ENCODE measurements around the gene ACTL6B. TPM values are rescaled to one million over a fixed set of nuclear protein-coding genes. Genes with fewer than 3 reads are reported as not detected.

ACTL6B gene
- polyA plus RNA-seq, 3 donors, result not detected

DNA sequence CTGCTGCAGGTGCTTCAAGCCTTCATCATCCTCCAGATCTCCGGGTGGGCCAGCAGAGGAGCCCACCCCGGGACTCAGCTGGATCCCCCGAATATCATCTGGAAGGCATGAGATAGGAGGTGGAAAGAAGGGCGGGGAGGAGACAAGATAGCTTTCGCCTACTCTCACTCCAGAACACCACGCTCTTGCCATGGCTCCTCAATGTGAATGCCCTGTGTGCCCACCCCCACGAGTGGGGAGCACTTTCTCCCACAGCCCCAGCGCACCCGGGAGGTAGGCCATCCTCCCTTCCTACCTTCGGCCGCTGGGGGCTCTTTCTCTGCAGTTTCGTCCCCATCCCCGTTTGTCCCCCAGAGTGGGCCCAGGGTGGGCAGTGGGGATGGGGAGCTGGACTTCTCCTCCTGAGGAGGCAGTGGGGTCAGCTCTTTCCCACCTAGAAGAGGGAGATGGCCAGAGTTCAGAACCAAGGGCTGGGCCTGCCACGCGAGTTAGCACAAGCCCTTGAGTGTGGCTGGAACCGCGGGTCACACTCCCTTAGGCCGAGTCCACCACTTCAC, 28.9 kb upstream of the ACTL6B start:
- DNase-seq (ENCODE audit: extremely low read depth in 1 of 11, low read depth in 9 of 11, low spot score in 4 of 11), result no peak

DNA sequence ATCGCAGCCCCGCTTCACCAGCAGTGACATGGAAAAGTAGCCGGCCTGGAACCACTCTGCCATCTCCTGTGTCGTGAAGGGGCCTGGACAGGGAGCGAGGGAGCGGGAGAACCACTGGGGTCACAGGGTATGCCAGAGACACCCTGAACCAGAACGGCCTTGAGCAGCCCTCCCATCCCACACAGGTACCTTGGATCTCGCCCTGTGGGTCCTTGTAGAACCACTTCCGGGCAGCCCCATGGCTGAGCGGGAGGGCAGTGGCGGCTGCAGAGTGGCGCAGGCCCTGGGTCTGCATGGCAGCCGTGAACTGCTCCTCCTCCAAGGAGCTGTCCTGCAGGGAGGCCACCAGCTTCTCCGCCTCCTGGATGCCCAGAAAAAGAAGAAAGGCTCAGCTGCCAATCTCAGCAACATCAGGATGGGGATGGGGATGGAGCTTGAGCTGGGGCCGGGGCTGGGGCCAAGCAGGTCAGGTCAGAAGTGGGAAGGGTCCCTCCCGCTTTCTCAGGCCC, 28.3 kb upstream of the ACTL6B start:
- DNase-seq (ENCODE audit: extremely low read depth in 1 of 11, low read depth in 9 of 11, low spot score in 4 of 11), result no peak

DNA sequence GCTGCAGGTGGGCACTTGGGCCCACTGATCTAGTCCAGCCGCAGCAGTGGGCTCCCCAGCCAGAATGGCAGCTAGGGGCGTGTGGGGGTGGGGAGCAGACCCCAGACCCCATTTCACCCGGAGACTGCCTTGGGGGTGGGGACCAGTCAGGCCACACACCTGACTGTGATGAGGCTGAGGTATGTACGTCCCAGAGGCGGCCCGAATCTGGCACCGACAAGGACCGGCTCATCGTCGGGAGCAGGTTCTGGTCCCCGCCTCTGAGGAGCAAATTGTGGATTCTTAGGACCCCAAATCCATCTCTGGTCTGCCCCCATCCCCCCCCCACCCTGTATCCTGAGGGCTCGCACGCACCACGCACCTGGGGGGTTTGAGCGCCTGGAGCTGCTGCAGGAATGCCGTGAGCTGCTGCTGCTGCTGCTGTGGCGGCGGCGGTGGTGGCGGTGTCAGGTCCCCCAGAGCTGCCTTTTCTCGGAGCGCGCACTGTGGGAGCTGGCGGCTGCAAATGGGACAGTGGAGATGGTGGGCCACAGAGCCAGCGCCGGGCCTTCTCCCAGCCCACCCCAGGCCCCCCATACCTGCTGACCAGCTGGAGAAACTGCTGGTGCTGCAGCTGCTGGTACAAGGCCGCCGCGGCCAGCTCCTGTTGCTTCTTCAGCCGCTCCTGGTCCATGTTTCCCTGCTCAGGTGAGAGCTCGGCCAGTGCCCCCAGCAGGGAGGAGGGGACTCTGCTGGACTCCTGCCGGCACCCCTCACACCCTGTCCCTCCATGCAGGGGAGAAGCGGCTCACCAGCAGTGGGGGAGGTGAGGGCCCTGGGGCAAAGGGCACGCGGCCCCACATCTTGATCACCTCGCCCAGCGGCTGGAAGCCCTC, 27.6 kb upstream of the ACTL6B start:
- no peak for DNase-seq (ENCODE audit: extremely low read depth in 1 of 11, low read depth in 9 of 11, low spot score in 4 of 11)

DNA sequence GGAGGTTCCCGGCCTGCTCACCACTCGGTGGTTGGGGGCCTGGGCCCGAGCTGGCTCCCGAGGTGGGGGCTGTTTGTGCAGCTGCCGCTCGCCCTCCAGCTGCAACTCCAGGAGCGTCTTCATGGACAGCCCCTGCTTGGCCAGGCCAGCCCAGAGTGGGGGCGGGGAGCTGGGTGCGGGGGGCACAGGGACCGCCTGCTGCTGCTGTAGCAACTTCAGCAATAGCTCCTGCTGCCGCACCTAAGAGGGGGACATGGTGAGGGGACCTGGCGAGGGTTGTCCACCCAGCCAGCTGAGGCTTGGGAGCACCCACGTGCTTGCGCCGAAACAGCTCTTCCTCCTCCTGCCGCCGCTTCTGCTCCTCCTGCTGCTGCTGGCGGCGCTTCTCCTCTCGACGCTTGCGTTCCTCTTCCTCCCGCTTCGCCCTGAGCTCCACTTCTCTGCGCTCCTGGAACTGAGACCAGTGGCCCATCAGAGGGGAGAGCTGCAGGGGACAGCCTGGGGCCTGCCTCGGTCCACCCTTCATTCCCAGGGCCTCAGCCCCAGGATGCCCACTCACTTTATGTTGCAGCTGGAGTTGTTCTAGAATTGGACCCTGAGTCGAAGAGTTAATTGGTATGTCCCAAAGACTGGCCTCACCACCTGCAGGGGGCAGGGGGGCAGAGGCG, 26.9 kb upstream of the ACTL6B start:
- DNase-seq (ENCODE audit: extremely low read depth in 1 of 11, low read depth in 9 of 11, low spot score in 4 of 11), result no peak

DNA sequence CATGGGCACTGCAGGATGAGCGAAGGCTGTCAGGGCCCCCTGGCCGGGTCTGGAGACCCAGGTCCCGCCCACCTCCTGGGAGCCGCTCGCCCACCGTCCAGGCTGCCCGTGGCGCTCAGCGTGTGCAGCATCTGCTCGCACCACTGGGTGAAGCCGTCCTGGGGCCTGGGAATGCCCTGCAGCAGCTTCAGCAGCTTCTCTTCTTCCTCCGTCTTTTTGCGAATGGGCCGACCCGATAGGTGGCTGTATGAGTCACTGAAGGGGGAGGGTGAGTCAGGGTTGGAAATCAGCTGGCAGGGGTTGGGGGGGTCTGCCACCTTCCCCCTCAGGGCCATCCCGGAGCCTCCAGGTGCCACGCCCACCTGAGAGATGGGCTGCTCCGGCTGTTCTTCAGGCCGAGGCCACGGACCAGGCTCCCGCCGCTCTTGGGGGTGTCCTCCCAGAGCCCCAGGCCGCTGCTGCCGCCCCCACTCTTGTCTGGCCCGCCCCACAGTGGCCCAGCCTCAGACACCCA, 26.0 kb upstream of the ACTL6B start:
- no peak for DNase-seq (ENCODE audit: extremely low read depth in 1 of 11, low read depth in 9 of 11, low spot score in 4 of 11)

DNA sequence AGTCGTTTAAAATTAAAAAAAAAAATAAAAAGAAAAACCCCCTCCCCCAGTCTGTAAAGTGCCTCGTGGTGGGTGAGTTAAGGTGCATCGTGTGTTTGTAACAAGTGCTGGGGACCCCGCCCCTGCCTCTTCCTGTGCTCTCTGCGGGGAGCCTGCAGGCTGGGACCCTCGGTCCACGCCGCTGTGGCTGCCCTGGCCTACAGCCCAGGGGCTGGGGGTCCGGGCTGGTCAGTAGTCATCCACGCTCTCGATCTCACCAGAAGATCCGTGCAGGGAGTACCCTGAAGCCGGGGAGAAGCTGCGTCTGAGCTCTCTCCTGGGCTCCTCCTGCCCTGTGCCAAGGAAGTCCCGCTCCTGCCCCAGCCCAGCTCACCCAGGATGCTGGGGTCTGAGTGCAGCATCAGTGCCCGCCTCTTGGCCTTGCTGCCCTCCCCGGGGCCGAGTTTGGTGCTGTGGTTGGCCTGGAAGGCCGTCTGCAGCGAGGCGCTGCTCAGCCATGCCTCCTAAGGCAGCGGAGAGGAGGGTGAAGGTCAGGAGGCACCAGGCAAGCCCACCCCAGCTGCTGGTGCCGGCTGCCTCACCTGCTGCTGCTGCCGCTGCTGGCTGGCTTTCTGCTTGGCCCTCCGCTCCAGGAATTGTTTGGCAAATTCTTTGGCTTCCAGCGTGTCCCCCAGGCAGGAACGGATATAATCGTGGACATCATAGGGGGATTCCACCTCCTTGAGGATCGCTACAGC, 25.4 kb upstream of the ACTL6B start:
- no peak for DNase-seq (ENCODE audit: extremely low read depth in 1 of 11, low read depth in 9 of 11, low spot score in 4 of 11)

DNA sequence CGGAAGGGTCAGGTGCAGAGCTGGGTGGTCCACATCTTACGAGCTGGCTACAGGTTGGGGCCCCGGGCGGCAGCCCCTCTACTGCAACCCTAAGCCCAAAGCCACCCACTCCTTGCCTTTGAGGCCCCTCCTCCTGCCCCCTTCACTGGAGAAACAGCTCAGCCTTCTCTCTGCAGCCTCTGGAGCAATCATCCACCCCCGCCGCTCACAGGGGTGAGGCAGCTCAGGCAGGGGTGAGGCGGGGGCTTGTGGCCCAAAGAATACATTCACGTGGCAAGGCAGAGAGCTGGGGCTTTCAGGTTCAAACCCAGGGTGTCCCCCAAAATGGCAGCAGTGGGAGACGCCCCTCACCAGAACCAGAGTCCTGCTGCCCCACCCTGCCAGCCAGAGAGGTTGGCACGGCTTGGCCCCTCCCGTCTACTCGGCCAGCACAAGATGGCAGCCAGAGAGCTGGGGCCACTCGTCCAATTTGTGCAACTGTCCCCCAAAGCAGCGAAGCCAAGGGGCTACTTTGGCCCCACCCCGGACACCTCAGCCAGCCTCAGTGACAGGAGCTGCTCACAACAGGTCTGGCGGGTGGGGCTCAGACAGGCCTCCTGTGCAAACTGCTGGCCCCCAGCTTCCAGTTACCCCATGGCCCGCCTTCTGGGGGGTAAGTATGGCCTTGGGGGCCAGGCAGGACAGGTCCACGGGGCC, 24.5 kb upstream of the ACTL6B start:
- DNase-seq (ENCODE audit: extremely low read depth in 1 of 11, low read depth in 9 of 11, low spot score in 4 of 11), result no peak

DNA sequence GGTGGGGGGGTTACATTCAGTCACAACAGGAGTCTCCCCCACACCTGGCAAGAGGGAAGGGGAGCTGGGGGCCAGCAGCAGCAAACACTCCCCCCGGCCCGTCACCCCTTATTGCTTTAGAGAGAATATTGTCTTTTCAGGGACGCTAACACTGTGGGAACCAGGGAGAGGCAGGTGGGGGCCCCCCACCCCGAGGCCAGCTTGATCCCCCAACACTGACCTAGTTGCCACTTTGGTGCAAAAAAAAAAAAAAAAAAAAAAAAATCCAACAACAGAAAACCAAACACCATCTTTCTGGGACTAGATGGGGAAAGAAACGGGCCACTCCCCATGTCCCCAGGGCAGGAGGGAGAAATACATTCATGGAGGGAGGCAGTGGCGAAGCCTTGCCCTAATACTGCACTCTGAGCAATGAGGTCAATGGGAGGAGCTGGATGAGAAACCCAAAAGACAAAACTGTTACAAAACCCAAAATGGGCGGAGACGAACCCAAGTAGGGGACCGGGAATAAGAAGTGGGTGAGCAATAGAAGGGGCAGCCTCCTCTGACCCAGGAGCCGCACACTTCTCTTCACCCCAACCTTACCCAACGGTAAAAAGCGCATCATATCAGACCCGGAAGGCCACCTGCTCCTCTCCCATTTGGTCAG, 23.8 kb upstream of the ACTL6B start:
- no peak for DNase-seq (ENCODE audit: extremely low read depth in 1 of 11, low read depth in 9 of 11, low spot score in 4 of 11)

DNA sequence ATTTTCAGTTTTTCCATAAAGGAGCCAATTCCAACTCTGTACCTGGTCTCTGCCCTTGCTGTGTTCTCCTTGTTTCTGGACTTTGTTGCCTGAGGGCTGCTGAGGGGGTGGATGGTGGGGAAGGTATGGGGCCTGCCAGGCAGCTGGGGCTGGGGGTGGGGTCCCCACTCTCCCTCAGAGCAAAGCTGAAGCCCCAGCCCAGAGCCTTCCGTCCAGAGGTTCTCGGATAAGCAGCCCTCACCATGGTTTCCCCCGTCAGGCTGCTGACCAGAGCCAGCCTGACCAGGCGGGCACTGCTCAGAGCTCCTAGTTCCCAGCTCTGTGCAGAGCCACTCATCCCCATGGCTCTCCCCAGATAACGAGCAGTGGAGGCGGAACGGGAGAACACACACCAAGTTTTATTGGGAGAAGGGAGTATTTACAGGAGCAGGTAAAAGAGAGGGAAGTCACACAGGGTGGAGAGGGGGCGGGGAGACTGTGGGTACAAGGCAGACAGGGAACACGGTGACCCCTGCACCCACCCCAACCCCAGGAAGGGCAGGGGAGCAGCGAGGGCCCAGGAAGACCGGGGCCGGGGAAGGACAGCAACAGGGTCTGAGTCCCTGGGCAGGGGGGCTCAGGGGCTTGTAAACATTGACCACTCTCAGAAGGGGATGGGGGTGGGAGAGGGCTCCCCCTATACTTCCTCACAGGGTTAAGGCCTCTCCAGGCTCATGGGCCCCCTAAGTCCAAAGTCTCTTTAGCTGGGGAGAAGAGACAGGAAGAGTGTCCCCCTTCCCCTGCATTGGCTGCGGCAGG, 23.1 kb upstream of the ACTL6B start:
- DNase-seq (ENCODE audit: extremely low read depth in 1 of 11, low read depth in 9 of 11, low spot score in 4 of 11), result no peak

DNA sequence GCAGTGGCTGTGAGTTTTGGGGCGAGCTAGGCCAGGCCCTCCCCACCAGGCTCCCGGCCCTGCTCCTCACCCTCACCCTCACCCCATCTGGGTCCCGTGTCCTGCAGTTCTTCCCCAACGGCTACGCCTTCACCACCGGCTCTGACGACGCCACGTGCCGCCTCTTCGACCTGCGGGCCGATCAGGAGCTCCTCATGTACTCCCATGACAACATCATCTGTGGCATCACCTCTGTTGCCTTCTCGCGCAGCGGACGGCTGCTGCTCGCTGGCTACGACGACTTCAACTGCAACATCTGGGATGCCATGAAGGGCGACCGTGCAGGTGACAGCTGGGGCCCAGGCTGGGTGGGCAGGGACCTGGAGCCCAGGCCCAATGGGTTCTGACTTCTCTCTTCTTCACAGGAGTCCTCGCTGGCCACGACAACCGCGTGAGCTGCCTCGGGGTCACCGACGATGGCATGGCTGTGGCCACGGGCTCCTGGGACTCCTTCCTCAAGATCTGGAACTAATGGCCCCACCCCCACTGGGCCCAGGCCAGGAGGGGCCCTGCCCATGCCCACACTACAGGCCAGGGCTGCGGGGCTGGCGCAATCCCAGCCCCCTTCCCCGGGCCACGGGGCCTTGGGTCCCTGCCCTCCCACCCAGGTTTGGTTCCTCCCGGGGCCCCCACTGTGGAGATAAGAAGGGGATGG, 22.2 kb upstream of the ACTL6B start:
- no peak for DNase-seq (ENCODE audit: extremely low read depth in 1 of 11, low read depth in 9 of 11, low spot score in 4 of 11)

DNA sequence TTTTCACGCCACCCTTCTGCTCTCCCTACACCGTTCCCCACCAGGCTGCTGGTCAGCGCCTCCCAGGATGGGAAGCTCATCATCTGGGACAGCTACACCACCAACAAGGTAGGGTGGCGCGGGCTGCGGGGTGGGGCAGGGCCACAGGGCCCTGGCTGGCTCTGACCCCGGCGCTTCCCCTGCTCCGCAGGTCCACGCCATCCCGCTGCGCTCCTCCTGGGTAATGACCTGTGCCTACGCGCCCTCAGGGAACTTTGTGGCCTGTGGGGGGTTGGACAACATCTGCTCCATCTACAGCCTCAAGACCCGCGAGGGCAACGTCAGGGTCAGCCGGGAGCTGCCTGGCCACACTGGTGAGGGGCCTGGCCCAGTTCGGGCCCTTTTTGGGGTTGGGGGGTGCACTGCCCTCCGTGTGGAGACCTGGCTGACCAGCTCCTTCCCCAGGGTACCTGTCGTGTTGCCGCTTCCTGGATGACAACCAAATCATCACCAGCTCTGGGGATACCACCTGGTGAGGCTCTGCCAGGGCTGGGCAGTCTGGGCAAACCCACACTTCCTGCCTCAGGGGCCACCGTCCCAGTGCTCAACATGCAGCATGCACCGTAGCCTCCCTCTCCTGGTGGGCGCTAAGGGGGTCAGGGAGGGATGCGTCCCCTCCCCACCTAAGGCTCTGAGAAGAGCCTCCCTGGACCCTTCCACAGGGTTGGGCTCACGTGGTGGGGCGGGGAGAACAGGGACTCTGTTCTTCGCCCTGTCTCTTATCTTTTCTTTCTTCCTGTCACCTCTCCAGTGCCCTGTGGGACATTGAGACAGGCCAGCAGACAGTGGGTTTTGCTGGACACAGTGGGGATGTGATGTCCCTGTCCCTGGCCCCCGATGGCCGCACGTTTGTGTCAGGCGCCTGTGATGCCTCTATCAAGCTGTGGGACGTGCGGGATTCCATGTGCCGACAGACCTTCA, 21.3 kb upstream of the ACTL6B start:
- DNase-seq (ENCODE audit: extremely low read depth in 1 of 11, low read depth in 9 of 11, low spot score in 4 of 11), result no peak

DNA sequence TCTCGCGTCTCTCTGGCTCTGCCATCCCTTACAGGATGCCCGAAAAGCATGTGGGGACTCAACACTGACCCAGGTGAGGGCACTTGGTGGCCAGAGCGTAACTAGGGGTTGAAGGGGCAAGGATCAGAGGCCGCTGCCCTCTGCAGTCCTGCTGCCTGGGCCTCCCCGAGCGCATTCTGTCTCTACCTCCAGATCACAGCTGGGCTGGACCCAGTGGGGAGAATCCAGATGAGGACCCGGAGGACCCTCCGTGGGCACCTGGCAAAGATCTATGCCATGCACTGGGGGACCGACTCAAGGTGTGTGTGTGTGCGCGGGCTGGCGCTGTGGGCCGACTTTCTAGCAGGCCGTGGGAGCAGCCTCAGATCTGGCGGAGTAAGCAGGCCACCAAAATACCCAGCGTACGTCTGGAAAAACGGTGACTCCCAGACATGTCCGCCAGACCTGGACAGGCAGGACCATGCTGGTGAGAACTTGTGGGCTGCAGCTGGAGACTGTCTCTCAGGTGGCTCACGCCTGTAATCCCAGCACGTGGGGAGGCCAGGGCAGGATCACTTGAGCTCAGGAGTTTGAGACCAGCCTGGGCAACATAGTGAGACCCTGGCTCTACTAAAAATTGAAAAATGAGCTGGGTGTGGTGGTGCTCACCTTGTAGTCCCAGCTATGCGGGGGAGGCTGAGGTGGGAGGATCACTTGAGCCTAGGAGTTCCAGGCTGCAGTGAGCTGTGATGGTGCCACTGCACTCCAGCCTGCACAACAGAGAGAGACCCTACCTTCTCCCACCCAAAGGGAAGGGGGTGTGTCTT, 20.5 kb upstream of the ACTL6B start:
- DNase-seq (ENCODE audit: extremely low read depth in 1 of 11, low read depth in 9 of 11, low spot score in 4 of 11), result no peak

DNA sequence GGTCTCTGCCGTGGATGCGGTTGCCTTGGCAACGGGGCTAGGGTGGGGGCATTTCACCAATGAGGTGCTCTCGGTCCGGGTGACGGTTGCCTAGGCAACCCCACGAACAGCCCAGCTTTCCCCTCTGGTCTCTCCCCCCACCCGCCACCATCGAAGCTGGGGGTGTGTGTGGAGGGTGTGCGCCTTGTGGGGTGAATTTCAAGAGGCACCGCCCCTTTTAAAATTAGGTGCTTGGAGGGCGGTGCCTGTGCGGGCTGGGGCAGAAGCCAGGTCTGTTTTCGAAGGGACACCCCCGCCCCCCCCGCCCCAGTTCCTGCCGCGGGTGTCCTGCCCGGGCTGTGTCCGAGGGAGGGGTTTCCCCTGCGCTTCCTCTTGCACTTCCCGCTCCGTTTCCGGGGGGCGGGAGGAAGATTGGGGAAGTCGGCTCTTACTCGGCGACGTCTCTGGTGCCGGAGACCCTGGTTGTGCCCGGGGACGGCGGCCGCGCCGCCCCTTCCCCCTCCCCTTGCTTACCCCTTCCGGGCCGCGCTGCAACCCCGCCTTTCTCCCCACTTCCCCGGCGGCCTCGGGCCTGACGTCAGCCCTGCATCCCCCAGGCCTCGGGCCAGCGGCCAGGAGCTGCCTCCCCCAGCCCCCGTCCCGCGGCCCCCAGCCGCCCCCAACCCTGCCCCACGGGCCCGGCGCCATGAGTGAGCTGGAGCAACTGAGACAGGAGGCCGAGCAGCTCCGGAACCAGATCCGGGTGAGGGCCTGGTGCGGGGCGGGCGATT, 19.5 kb upstream of the ACTL6B start:
- DNase-seq (ENCODE audit: extremely low read depth in 1 of 11, low read depth in 9 of 11, low spot score in 4 of 11), result peak in 5 of 11 donors; percentile 55 to 67 (median 59)

DNA sequence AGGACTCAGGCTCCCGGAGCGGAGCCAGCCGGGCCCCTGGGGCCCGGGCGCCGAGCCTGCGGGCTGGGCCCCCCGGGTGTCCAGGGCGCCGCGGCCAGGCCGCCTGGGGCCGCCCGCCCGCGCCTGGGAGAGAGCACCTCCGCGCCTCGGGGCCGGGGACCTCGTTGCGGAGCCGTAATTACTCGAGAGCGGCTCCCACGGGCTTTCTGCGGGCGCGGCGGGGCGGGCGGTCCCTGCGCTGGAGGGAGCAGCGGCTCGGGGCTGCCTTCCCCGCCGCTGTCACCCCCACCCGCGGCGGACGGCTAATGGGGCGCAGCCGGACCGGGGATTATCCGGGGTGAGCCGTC, 18.8 kb upstream of the ACTL6B start:
- DNase-seq (ENCODE audit: extremely low read depth in 1 of 11, low read depth in 9 of 11, low spot score in 4 of 11), result no peak

Measured in renal cortex interstitium (tissue), 11 donors.